ENCODE data around the gene NMNAT1.

NMNAT1 gene

GRCh38 chr1:9910423-9911178 lies 32.7 kb upstream of the NMNAT1 start:
- H3K4me2 ChIP-seq (ENCODE audit: low read length) = peak overlapping the region; percentile 74
- TF ChIP-seq EZH2phosphoT487 (IDR thresholded peaks at IDR 0.05; ENCODE audit: borderline replicate concordance, low read length) = no peak
- no peak for TF ChIP-seq CTCF (IDR thresholded peaks at IDR 0.05; ENCODE audit: low read depth, low read length, poor library complexity, severe bottlenecking)
- H3K9me3 ChIP-seq (ENCODE audit: control insufficient read depth, insufficient read depth, low read length) = no peaks in the 10 kb centered on the region
- H3F3A ChIP-seq (ENCODE audit: control insufficient read depth, insufficient read depth) = no peaks in the 10 kb centered on the region
- no peaks in the 10 kb centered on the region for H3K36me3 ChIP-seq (ENCODE audit: control insufficient read depth, low read length)
- H3K9me2 ChIP-seq (replicated peaks; ENCODE audit: control insufficient read depth, low read length) = no peaks in the 10 kb centered on the region
- peaks cover 3% of the 10 kb centered on the region; the same call in 1 of the 2 replicates for H3K79me2 ChIP-seq (ENCODE audit: control insufficient read depth, low read length)
- no peaks in the 10 kb centered on the region for H4K20me1 ChIP-seq (ENCODE audit: control insufficient read depth, insufficient read depth, low read depth, low read length)
- H3K4me1 ChIP-seq (ENCODE audit: control insufficient read depth, low read length) = peaks cover 17% of the 10 kb centered on the region
- peak overlapping the region; percentile 74 for H3K27ac ChIP-seq (ENCODE audit: low read depth, low read length)
- H3K27me3 ChIP-seq (ENCODE audit: control insufficient read depth, low read length) = no peaks in the 10 kb centered on the region
- H3K4me3 ChIP-seq (ENCODE audit: low read length) = peak overlapping the region; percentile 92

- Histone ChIP-seq H3K4me2 (ENCODE audit: low read length) (no peak overlapping the region), H3K27ac (ENCODE audit: low read depth, low read length) (no peak overlapping the region)
- TF ChIP-seq CTCF (IDR thresholded peaks at IDR 0.05; ENCODE audit: low read depth, low read length, poor library complexity, severe bottlenecking) (no peak), EZH2phosphoT487 (IDR thresholded peaks at IDR 0.05; ENCODE audit: borderline replicate concordance, low read length) (no peak)
Measured at GRCh38 chr1:9912264-9912936, 30.9 kb upstream of the NMNAT1 start.

GRCh38 chr1:9914610-9914937 lies 28.7 kb upstream of the NMNAT1 start:
- TF ChIP-seq EZH2phosphoT487 (IDR thresholded peaks at IDR 0.05; ENCODE audit: borderline replicate concordance, low read length) (no peak), CTCF (IDR thresholded peaks at IDR 0.05; ENCODE audit: low read depth, low read length, poor library complexity, severe bottlenecking) (peak; percentile 31)
- no peak overlapping the region for H3K4me3 ChIP-seq (ENCODE audit: low read length)

More at GRCh38 chr1:9912264-9912936, 30.9 kb upstream of the NMNAT1 start:
- H3K9me2 ChIP-seq (replicated peaks; ENCODE audit: control insufficient read depth, low read length) = no peaks in the 10 kb centered on the region
- H3K4me3 ChIP-seq (ENCODE audit: low read length) = no peak overlapping the region
- no peaks in the 10 kb centered on the region for H3F3A ChIP-seq (ENCODE audit: control insufficient read depth, insufficient read depth)
- no peaks in the 10 kb centered on the region for H3K36me3 ChIP-seq (ENCODE audit: control insufficient read depth, low read length)
- H3K9me3 ChIP-seq (ENCODE audit: control insufficient read depth, insufficient read depth, low read length) = no peaks in the 10 kb centered on the region
- H4K20me1 ChIP-seq (ENCODE audit: control insufficient read depth, insufficient read depth, low read depth, low read length) = no peaks in the 10 kb centered on the region
- H3K79me2 ChIP-seq (ENCODE audit: control insufficient read depth, low read length) = peaks cover 3% of the 10 kb centered on the region; the same call in 1 of the 2 replicates
- H3K4me1 ChIP-seq (ENCODE audit: control insufficient read depth, low read length) = peaks cover 17% of the 10 kb centered on the region
- H3K27me3 ChIP-seq (ENCODE audit: control insufficient read depth, low read length) = no peaks in the 10 kb centered on the region

More at GRCh38 chr1:9914610-9914937, 28.7 kb upstream of the NMNAT1 start:
- Histone ChIP-seq H3K79me2 (ENCODE audit: control insufficient read depth, low read length) (peaks cover under 1% of the 10 kb centered on the region; the same call in 1 of the 2 replicates), H3K9me2 (replicated peaks; ENCODE audit: control insufficient read depth, low read length) (no peaks in the 10 kb centered on the region), H3K9me3 (ENCODE audit: control insufficient read depth, insufficient read depth, low read length) (no peaks in the 10 kb centered on the region), H3K4me1 (ENCODE audit: control insufficient read depth, low read length) (peaks cover 7% of the 10 kb centered on the region), H4K20me1 (ENCODE audit: control insufficient read depth, insufficient read depth, low read depth, low read length) (no peaks in the 10 kb centered on the region), H3K36me3 (ENCODE audit: control insufficient read depth, low read length) (no peaks in the 10 kb centered on the region), H3K27me3 (ENCODE audit: control insufficient read depth, low read length) (no peaks in the 10 kb centered on the region), H3F3A (ENCODE audit: control insufficient read depth, insufficient read depth) (no peaks in the 10 kb centered on the region), H3K27ac (ENCODE audit: low read depth, low read length) (no peak overlapping the region), H3K4me2 (ENCODE audit: low read length) (no peak overlapping the region)
